Kidney tubule cell (primary cell): ENCODE results near the gene RAD51B.
A peak's percentile ranks its signal among the peaks of the same experiment; 100 is the strongest.

ENCODE experiments used
- DNase-seq: peaks from one replicate; pipeline ENCODE4 v3.0.0-alpha.2; 2018; ENCODE audit warnings: low spot score

RAD51B gene

DNA sequence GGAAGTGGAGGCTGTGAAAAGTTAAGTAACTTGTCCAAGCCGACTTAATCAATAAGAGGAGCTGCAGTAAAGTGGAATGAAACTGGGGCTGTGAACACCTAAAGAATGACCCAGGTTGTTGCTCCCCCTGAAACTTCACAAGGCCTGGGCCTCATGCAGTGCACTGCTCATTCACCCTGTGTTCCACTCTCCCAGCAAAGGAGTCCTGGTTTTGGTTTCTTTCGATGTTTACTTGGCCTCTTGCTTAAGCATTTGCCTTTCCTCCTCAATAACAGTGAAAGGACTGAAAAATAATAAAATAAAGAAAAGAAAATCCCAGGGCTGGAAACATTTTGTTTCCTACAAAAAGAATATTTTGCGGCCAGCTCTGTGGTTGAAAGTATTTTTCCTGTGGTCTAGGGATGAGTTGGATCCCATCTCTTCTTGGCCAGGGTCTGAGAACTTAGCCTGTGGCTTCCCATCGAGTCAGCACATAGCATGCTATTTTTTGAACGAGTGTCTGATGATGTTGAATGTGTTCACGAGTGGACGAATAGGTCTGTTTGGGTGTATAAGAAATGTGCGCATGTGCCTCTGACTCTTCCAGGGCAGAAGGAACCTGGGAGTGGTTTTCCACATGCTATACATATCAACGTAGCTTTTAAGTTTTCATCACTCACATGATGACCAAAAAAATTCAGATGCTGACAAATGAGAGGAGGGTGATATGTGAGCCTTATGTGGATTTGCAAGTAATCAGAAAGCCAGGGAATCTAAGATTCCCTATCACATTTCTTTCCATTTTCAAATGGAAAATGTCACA is 623.5 kb downstream of the RAD51B start:
- no peak for DNase-seq

- peak; percentile 62 for DNase-seq
Observed at GRCh38 chr14:68444449-68445168, 625.0 kb downstream of the RAD51B start.

DNA sequence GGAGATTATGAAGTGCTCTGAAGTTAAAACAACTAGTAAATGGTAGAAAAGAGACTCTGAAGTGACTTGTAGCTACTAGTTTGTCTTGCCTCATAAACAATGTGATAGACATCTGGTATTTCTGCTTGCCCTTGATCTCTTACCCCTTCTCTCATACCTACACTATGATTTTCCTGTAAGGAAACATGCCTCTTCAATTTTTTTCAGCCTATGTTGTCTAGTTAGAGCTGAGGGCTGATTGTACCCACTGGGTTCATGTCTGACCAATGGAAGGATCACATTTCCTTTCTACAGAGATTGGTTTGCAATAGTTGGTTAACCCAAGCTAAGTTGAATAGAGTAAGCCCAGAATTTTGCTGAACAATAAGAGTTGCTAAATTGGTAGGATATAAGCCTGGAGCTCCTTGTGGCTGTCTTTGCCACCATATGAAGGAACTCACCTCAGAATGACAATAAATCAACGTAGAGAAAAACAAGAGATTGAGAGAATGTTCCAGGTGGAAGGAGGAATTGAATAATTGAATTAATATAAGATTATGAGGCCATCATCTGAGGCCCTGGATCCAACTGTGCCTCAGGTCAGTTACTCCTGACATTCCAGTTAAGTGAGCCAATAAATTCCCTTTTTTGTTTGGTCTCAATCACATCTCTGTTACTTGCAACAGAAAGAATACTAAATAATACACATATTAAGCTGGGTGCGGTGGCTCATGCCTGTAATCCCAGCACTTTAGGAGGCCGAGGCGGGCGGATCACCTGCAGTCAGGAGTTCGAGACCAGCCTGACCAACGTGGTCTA is 626.9 kb downstream of the RAD51B start:
- DNase-seq, result no peak

GRCh38 chr14:68447581-68448251 is 628.1 kb downstream of the RAD51B start:
- peak; percentile 67 for DNase-seq

- no peak for DNase-seq
Observed at GRCh38 chr14:68448252-68448902, 628.8 kb downstream of the RAD51B start.

DNA sequence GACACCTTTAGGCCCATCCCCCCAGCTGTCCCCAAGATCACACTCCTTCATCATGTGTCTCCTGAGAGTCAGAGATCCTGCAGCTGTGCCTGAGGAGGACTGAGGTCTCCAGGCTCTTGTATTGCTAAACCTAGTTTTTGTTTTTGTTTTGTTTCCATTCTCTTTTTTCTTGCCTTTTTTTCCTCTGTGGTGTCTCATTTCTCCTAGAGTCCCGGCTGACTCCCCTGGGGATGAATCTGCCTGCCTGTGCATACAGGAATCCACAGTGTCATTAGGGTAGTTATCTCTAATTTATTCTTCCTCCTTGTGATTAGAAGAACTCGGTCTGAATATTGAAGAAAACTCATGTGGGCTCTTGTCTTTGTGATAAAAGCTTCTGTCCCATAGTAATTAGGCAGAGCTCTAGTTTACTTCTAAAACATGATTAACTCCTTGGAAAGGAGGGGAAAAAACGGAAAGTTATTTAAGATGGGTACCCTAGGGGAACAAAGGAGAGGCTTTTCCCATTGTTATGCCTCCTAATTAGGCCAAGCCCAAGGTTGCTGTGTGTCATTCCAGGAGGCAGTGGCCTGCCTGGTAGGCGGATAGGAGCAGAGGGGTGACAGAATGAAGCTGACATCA is 630.1 kb downstream of the RAD51B start:
- no peak for DNase-seq

DNA sequence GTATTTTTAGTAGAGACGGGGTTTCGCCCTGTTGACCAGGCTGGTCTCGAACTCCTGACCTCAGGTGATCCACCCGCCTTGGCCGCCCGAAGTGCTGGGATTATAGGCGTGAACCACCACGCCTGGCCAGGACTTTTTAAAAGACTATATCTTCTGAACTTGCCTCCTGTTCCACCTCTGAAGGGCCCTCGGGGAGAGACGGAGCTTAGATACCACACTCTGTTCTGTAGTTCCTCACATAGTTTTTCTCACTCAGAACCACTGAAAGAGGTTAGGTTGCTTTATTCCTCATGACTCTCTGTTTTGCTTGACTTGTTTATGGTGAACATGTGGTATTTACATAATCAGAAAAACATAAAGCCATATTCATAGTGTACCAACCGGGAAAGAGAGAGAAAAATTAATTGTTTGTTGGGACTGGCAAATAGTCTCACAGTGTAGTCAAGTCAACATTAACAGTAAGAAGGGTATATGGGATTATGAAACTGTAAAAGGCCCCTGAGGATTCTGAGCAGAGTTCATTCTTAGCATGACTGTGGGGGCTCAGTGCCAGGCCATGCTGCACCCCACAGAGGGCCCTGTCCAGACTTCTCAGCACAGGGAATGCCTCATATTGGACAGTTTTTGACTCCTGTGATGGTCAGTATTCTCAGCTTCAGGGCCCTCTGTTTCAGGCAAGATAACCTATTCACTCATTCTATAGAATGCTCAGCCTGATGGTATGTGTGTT is 631.0 kb downstream of the RAD51B start:
- DNase-seq, result no peak

- no peak for DNase-seq
Observed at GRCh38 chr14:68451696-68452373, 632.3 kb downstream of the RAD51B start.

GRCh38 chr14:68458253-68458652 is 638.7 kb downstream of the RAD51B start:
- no peak for DNase-seq

DNA sequence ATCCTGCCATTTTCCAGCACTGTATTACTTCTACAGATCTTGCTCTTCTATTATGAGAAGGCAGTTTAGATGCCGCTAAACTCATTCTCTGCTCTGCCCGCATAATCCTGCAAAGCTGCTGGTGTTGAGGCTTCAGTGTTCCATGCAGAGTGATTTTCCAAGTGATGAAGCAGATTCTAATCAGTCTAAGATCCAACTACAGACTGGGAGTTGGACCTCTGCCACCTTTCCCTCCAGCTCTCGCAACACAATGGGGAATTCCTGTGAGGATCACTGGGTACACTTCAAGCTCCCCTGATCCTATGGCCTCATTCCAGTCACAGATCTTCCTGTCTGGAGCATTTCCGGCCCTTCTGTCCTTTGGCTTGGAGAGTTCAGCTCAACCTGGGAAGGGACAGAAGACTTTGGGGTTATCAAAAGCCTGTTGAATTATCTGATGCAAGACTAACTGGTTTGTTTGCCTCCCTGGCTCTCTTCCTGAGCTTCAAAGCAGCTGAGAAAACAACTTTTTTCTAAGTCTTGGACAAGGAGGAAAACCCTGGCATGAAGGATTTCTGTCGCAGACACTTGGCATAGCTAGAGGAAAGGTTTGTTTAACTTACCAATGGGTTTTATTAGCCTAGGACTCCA is 639.4 kb downstream of the RAD51B start:
- DNase-seq, result peak; percentile 99

DNA sequence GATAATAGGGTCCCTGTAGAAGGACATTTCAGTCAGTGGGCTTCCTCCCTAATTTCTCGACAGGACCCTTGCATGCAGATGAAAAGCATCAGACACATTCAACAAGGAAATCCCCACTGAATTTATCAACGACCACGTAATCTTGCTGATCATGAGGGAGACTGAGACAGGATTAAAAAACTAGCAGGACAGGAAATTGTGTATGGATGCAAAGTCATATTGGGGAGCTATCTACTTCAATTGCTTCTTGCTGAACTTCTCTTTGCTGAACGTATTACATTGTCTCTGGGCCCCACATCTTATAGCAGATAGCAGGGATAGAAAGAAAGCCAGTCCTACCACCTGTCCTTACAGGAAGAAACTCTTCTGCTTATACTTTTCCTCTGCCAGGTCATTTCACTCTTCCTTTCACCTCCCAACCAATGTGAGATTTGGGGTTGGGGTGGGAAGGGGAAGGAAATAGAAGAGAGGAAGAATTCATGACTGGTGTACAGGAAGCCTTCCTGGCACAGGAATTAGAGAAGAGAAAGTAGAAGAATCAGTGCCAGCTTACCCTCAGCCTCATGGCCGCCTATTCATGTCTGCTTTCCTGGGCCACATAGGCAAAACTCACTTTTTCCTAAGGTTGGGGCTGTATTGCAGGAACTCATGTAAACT is 640.0 kb downstream of the RAD51B start:
- DNase-seq, result no peak

DNA sequence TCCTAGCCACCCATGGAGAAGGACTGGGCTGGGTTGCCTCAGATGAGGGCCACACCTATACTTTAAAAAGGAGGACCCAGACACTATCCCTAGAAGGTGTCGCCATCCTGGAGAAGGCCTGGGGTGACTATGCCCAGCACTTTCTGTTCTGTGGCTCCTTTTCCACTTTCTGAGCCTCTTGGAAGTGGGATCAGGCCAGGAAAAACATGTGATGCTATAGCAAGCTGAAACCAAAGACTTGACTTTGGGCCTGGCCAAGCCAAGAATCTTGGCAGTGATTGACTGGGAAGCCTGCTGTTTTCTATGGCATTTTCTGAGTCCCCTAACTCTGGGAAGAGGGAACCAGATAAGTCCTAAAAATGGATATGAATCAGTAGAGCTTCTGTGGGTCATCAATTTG is 641.0 kb downstream of the RAD51B start:
- no peak for DNase-seq

- DNase-seq, result no peak
Observed at GRCh38 chr14:68461086-68461485, 641.5 kb downstream of the RAD51B start.

DNA sequence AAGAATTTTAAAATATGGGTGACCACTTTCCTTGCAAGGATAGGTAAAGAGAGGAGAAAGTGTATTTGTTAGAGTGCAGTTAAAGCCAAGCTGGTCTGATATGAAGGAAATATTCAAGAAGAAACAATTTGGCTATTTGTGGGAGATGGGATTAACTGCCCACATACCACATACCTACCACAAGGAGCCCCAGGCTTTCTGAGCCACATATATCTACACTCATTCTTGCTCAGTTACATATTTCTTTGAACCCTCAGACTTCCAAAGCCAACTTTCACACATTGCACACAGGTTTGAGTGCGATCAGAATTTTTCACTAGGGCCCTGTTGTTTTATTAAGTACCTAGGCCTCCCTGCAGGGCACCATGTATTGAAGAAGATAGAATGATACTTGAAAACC is 643.1 kb downstream of the RAD51B start:
- DNase-seq, result peak; percentile 37

DNA sequence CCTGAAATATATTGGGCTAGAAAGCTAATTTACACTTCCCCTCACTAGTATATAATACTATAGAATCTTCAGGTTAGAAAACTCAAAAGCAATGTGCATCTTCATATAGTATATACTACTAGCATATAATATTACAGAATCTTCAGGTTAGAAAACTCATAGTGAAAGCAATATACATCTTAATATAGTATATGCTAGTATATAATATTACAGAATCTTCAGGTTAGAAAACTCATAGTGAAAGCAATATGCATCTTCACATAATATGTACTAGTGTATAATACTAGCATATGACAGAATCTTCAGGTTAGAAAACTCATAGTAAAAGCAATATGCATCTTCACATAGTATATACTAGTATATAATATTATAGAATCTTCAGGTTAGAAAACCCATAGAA is 643.7 kb downstream of the RAD51B start:
- no peak for DNase-seq

DNA sequence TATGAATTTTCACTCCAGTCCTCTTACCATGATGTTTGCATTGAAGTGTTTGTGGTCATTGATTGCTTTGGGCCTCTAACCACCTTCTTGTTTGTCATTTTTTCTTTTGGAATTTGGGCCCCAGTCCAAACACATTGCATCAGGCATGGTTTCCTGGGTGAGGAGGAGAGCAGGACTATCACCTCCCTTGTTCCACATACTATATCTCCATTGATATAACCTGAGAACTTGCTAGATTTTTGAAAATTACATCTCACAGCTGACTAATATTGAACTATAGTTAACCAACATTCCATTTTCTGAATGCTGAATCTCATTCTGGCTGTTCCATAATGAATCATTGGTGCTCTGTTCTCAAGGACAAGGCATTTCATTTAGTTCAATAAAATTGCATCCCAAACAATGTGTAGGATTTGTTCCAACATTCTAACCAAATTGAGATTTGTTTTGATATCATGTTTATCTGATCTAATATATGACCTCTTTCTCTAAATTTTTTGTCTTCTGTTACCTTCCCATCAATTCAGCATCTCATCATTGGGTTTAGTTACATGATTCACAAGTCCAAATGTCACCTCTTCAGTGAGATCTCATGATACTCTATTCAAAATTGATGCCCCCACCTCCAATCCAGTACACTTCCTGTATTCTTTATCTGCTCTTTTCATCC is 644.3 kb downstream of the RAD51B start:
- peak; percentile 44 for DNase-seq

GRCh38 chr14:68464711-68465110 is 645.1 kb downstream of the RAD51B start:
- DNase-seq, result peak; percentile 99

- peak; percentile 93 for DNase-seq
Observed at GRCh38 chr14:68466491-68466977, 647.0 kb downstream of the RAD51B start.
